ENCODE measurements around the gene NEDD4L.

GRCh38 chr18:58104096-58104495, 60.1 kb downstream of the NEDD4L start:
- TF ChIP-seq, protein P1, sequence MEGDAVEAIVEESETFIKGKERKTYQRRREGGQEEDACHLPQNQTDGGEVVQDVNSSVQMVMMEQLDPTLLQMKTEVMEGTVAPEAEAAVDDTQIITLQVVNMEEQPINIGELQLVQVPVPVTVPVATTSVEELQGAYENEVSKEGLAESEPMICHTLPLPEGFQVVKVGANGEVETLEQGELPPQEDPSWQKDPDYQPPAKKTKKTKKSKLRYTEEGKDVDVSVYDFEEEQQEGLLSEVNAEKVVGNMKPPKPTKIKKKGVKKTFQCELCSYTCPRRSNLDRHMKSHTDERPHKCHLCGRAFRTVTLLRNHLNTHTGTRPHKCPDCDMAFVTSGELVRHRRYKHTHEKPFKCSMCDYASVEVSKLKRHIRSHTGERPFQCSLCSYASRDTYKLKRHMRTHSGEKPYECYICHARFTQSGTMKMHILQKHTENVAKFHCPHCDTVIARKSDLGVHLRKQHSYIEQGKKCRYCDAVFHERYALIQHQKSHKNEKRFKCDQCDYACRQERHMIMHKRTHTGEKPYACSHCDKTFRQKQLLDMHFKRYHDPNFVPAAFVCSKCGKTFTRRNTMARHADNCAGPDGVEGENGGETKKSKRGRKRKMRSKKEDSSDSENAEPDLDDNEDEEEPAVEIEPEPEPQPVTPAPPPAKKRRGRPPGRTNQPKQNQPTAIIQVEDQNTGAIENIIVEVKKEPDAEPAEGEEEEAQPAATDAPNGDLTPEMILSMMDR (conservative IDR thresholded peaks at IDR 0.05; ENCODE audit: low read depth in 2 of 2): no peak
- TF ChIP-seq CREB1 (CRISPR knock-in tag; IDR thresholded peaks at IDR 0.05; ENCODE audit: low read depth) (no peak), POLR2AphosphoS5 (IDR thresholded peaks at IDR 0.05; ENCODE audit: low read depth) (no peak), EZH2 (IDR thresholded peaks at IDR 0.05; ENCODE audit: low read depth, unreplicated experiment) (no peak), JUNB (IDR thresholded peaks at IDR 0.05; ENCODE audit: unreplicated experiment) (no peak)
